Measurements from ENCODE around the gene SLC24A5. TPM values are rescaled to one million over a fixed set of nuclear protein-coding genes. Genes with fewer than 3 reads are reported as not detected.

The SLC24A5 gene
- total RNA-seq, 1 experiment from 2014 or later: not detected

- TF ChIP-seq AFF4 (CRISPR knock-in tag; IDR thresholded peaks at IDR 0.05; ENCODE audit: borderline replicate concordance) (no peak), ZNF423 (CRISPR knock-in tag; IDR thresholded peaks at IDR 0.05) (no peak), CDX4 (CRISPR knock-in tag; IDR thresholded peaks at IDR 0.05; ENCODE audit: borderline replicate concordance) (no peak), JUN (CRISPR knock-in tag; IDR thresholded peaks at IDR 0.05) (no peak), ELF4 (CRISPR knock-in tag; IDR thresholded peaks at IDR 0.05; ENCODE audit: low read depth) (no peak), NFATC4 (CRISPR knock-in tag; IDR thresholded peaks at IDR 0.05) (no peak)
Observed at GRCh38 chr15:48072941-48073340, 47.8 kb upstream of the SLC24A5 start (continued).

GRCh38 chr15:48073881-48074280, 46.9 kb upstream of the SLC24A5 start:
- Mint-ChIP-seq H3K36me3 (peaks cover 17% of the 10 kb centered on the region), H3K4me1 (no peaks in the 10 kb centered on the region), H3K9me3 (peaks cover 29% of the 10 kb centered on the region), H3K27me3 (ENCODE audit: low read depth) (peaks cover 2% of the 10 kb centered on the region; the same call in 1 of the 2 replicates), H3K27ac (no peak overlapping the region), H3K4me3 (no peak overlapping the region)
- DNase-seq (ENCODE audit: low spot score): no peak
- no peak for TF ChIP-seq USF1 (CRISPR knock-in tag; IDR thresholded peaks at IDR 0.05)
- TF ChIP-seq EMX1 (CRISPR knock-in tag; IDR thresholded peaks at IDR 0.05): no peak
- TF ChIP-seq CDX4 (CRISPR knock-in tag; IDR thresholded peaks at IDR 0.05; ENCODE audit: borderline replicate concordance): no peak
- POLR2A ChIA-PET: no interaction called here
- CTCF ChIA-PET: no interaction called here
- no peak for ATAC-seq

- CTCF ChIA-PET: no interaction called here
- no peak overlapping the region for H3K27ac Mint-ChIP-seq
Observed at GRCh38 chr15:48076454-48076853, 44.3 kb upstream of the SLC24A5 start.

More at GRCh38 chr15:48076454-48076853, 44.3 kb upstream of the SLC24A5 start:
- ATAC-seq (no peak), DNase-seq (ENCODE audit: low spot score) (no peak)
- TF ChIP-seq MXD4 (CRISPR knock-in tag; IDR thresholded peaks at IDR 0.05; ENCODE audit: borderline replicate concordance): no peak
- TF ChIP-seq TEAD1 (CRISPR knock-in tag; IDR thresholded peaks at IDR 0.05): no peak
- TF ChIP-seq ZBTB43 (CRISPR knock-in tag; IDR thresholded peaks at IDR 0.05): no peak
- no peak for TF ChIP-seq STAT6 (CRISPR knock-in tag; conservative IDR thresholded peaks at IDR 0.05; ENCODE audit: low read depth)
- H3K27me3 Mint-ChIP-seq (ENCODE audit: low read depth): no peaks in the 10 kb centered on the region
- H3K36me3 Mint-ChIP-seq: peaks cover 12% of the 10 kb centered on the region; the same call in 1 of the 2 replicates
- H3K4me1 Mint-ChIP-seq: no peaks in the 10 kb centered on the region
- POLR2A ChIA-PET: no interaction called here
- no peak overlapping the region for H3K4me3 Mint-ChIP-seq
- peaks cover 16% of the 10 kb centered on the region for H3K9me3 Mint-ChIP-seq

Data from WTC11 (cell line).